ENCODE measurements around the gene CCDC33.

DNA sequence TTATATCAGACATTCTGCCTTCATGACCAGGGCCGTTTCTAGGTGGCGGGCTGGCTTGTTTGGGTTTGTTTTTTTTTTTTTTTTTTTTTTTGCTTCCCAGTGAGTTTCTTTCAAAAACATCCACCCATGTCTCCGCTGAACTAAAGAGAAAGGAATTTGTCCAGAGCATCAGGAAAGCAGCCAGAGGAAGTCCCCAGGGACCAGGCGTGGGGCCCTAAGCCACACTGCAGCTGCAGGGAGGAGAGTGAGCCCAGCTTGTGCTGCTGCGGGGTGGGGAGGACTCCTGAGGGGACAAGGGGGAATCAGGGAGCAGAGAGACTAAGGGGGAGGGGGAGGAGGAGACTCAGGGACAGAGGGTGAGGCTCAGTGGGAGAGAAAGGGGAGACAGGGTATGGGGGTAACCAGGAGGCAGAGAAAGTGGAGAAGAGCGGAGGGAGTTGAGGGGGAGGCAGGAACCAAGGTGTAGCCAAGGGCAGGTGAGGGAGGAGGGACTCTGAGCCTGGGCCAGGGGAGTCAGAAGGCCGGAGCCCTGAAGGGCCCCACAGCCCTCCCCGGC, 81.8 kb downstream of the CCDC33 start:
- no peak for TF ChIP-seq CTCF (IDR thresholded peaks at IDR 0.05)
- no peak for TF ChIP-seq POLR2A (IDR thresholded peaks at IDR 0.05)
